ENCODE measurements around the gene IL6ST.

- TF ChIP-seq, protein P1, sequence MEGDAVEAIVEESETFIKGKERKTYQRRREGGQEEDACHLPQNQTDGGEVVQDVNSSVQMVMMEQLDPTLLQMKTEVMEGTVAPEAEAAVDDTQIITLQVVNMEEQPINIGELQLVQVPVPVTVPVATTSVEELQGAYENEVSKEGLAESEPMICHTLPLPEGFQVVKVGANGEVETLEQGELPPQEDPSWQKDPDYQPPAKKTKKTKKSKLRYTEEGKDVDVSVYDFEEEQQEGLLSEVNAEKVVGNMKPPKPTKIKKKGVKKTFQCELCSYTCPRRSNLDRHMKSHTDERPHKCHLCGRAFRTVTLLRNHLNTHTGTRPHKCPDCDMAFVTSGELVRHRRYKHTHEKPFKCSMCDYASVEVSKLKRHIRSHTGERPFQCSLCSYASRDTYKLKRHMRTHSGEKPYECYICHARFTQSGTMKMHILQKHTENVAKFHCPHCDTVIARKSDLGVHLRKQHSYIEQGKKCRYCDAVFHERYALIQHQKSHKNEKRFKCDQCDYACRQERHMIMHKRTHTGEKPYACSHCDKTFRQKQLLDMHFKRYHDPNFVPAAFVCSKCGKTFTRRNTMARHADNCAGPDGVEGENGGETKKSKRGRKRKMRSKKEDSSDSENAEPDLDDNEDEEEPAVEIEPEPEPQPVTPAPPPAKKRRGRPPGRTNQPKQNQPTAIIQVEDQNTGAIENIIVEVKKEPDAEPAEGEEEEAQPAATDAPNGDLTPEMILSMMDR (IDR thresholded peaks at IDR 0.05): no peak
- TF ChIP-seq POLR2AphosphoS5 (IDR thresholded peaks at IDR 0.05) (no peak), POLR2A (IDR thresholded peaks at IDR 0.05) (no peak)
Observed at GRCh38 chr5:55969956-55970355, 24.8 kb downstream of the IL6ST start.

All from breast epithelium (tissue), 3 donors.